NCI-H1092 treated with DMSO at 0.1 percent for 48 hours (cell line): Measurements from ENCODE around the gene VMO1.
A peak's percentile ranks its signal among the peaks of the same experiment; 100 is the strongest.
"Not testable (repeated sequence)": the region's sequence is repeated elsewhere in the genome, so short reads cannot be mapped to it uniquely, and the experiment has no call there.

ENCODE experiments used
- DNase-seq: peaks from one replicate; lab custom pipeline; 2025; lab: John Stamatoyannopoulos, UW

Gene VMO1

GRCh38 chr17:4786106-4786511, at the start of gene VMO1:
VMO1 (minus strand) TSS chr17:4786364; CDS start chr17:4786352, 12 bp downstream.
- no peak for DNase-seq

- no peak for DNase-seq
Observed at GRCh38 chr17:4834681-4835020, 48.5 kb upstream of the VMO1 start.

- no peak for DNase-seq
Observed at GRCh38 chr17:4833941-4834680, 47.9 kb upstream of the VMO1 start.

- DNase-seq, result peak; percentile 80
Observed at GRCh38 chr17:4833178-4833940, 47.2 kb upstream of the VMO1 start, which contains the start of gene MINK1. MINK1 (plus strand) TSS chr17:4833340; CDS start chr17:4833584, 244 bp downstream.

GRCh38 chr17:4832829-4833177, 46.6 kb upstream of the VMO1 start:
- DNase-seq, result not testable (repeated sequence)

GRCh38 chr17:4827399-4827798, 41.2 kb upstream of the VMO1 start:
- no peak for DNase-seq

- no peak for DNase-seq
Observed at GRCh38 chr17:4823373-4824089, 37.4 kb upstream of the VMO1 start.

GRCh38 chr17:4822835-4823234, 36.7 kb upstream of the VMO1 start:
- no peak for DNase-seq

- no peak for DNase-seq
Observed at GRCh38 chr17:4818276-4818675, 32.1 kb upstream of the VMO1 start.

- no peak for DNase-seq
Observed at GRCh38 chr17:4816826-4817225, 30.7 kb upstream of the VMO1 start.

- no peak for DNase-seq
Observed at GRCh38 chr17:4815043-4815675, 29.0 kb upstream of the VMO1 start.

GRCh38 chr17:4812690-4813089, 26.5 kb upstream of the VMO1 start:
- DNase-seq, result no peak

- DNase-seq, result no peak
Observed at GRCh38 chr17:4811471-4811870, 25.3 kb upstream of the VMO1 start.

GRCh38 chr17:4810696-4811290, 24.6 kb upstream of the VMO1 start:
- no peak for DNase-seq

GRCh38 chr17:4808378-4808767, 22.2 kb upstream of the VMO1 start:
- DNase-seq, result no peak

GRCh38 chr17:4807605-4808377, 21.6 kb upstream of the VMO1 start:
- no peak for DNase-seq

GRCh38 chr17:4806777-4807604, 20.8 kb upstream of the VMO1 start, which contains the start of gene PLD2:
PLD2 (plus strand) TSS chr17:4807152; CDS start chr17:4807773, 621 bp downstream.
- DNase-seq, result peak; percentile 58

GRCh38 chr17:4806456-4806776, 20.3 kb upstream of the VMO1 start:
- no peak for DNase-seq

GRCh38 chr17:4802228-4802627, 16.1 kb upstream of the VMO1 start, which contains the start of gene C17orf114:
C17orf114 (minus strand) TSS chr17:4802328.
- no peak for DNase-seq
